HG03571 (cell line): ENCODE data around the gene AGBL1.

Source experiments
- ATAC-seq: cut with Tn5 transposase; IDR thresholded peaks from one replicate; pipeline ENCODE4 v1.9.1; 2021; ENCODE audit not compliant: unreplicated experiment

AGBL1 gene

DNA sequence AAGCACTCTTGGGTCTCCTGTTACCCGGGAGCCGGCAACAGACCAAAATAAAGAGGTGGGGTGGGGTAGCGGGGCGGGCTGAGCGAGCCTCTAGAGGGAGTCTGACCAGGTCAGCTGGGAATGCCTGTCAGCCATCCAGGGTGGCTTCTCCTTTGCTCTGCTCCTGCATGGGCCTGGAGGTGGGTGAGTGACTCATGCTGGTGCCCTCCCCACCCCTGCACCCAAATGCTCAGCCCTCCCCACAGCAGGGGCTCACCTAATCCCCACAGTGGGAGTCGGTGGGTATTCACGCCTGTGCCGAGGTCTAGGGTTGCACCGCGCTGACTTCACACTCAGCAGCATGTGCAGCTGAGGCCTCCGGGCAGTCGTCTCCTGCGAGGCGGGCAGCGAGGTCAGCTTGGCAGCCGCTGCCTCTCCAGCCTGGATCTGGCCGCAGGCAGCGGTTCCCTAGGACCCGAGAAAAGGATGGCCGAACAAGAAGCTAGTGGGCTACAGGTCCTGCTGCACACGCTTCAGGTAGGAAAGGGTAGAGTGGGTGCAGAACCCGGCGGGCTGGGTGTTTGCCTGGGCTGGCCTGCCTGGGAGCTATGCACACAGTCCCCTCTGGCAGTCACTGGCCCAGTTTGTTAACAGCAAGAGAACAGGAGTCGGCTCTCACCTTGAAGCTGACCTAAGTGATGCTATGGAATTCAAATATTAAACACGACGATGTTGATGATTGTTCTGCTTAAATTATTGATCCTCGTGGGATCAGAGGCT, at the start of gene AGBL1:
Gene AGBL1, plus strand, starts transcription at position 364 of the 759 bp plus-strand sequence.
- no peak for ATAC-seq

DNA sequence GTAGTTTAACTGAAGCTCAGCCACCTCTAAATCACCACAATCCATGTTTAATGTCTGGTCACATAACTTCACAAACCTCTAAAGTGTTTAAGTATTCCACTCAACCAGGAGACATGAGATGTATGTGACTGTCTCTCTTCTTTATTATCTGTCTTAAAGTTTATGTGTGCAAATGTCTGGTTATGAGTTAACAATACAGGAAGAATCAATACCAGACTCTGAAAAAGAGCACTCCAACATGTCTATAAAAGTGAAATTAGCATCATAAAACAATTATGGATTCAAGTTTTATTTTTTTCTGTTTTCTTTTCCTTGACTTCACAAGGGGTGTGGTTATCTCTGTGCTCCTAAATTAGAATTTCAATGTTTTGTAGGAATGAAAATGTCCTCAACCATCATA, 44.8 kb upstream of the AGBL1 start:
- no peak for ATAC-seq

DNA sequence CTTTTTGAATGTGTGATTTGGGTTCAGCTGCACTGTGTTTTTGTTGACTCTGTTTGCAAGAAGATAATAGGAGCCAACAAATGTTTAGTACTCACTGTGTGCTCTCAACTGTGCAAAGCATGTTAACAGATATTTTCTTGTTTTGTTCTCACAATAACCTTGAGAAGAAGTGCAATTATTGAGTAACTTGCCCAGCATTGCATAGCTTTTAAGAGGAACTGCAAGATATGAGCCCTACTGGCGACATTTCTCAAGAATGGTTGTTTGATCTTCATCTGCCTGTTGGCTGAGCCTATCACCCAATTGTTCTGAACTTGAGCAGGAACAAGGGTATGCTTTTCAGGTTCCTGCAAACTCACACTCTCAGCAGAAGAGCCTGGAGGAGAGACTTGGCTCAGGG, 43.4 kb upstream of the AGBL1 start:
- ATAC-seq, result no peak

DNA sequence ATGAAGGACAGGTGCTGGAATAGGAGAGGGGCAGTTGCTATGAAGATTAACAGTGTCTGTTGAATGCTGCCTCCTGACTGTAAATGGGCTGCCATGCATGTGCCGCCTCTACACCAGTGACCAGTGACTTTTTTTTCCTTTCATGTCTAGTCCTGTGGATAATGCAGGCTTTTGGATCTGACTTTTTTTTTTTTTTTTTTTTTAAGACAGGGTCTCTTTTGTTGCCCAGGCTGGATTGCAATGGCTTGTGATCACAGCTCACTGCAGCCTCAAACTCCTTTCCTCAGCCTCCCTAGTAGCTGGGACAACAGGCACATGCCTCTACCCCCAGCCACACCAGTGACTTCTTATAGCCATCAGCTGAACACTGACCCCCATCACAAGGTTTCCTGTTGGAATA, 41.2 kb upstream of the AGBL1 start:
- no peak for ATAC-seq

DNA sequence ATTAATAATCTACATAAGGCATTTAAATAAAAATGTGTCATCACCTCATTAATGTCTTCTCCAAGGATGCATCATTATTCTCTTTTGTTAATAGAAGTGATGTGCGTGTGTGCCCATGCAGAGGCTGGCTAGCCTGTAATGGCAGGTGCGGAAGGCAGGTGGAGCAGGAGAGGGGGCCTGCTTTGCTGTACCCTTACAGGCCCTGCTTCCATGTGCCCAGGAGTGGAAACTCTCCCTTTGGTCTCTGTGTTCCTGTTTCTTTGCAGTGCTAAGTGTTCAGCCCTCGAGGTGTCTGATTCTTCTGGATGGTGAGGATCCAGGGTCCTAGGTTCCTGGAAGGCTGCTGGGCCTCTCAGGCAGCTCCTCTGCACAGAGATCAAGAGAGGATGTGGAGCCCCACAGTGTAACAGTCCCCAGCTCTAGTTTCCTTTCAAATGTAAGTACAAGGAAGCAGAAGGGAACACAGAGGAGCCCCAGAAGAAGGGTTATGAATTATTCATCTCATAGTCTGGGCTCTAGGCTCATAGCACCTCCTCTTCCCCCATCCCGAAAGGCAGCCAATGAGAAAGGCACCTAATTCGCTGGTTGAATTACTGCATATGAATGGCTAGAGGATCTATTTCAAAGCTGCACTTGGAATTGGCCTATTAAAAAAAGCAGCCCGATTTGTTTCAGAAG, 39.2 kb upstream of the AGBL1 start:
- no peak for ATAC-seq

DNA sequence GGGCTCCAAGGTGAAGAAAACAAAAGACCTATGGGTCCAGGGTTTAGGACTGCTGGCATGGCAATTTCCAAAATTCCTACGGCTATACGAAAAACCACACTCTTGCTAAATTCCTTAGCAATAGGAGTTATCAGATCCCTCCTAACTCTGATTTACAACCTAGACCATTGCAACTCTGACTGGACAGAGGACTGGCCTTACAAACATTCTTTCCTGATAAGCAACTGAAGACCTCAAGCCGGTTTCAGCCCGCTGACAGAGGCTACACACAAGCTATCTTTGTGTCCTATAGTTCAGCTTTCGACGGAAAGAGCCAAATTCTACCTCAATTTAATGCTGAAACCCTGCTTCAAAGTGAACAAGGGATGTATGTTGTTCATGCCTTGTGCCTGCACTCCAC, 38.3 kb upstream of the AGBL1 start:
- no peak for ATAC-seq

DNA sequence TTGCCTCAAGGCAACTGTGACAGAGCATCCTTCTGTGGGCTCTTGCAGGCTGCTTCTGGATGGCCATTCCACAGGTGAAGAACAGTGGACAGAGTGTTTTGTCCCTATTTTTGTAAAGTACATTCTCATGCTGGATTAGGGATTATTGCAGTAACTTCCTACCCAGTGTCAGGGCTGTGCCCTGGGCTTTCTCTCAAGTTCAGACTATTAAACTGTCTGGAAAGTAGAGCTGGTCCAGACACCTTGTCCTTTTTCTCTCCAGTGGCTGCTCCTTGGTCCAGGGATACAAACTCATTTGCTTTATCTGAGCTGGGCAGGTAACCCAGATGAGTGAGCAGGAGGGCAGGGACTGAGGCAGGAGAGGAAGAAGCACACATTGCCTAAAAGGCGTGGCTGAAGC, 37.4 kb upstream of the AGBL1 start:
- ATAC-seq, result no peak

DNA sequence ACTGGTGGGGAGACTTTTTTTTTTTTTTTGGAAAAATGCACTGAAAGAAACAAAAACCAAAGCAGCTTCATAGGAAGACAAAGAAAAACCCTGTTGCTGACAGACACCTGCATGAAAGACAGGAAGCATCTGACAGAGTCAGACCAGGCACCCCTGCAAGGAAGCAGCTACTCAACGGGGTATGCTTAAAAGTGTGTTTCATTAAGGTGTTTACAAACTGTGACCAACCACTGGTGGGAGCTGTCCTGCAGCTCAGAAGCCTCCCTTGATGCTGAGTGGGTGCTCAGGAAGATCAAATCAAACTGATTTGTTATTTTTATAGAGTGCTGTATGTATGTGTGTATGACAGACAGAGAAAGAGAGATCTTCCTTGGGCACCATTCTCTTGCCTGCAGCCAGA, 34.7 kb upstream of the AGBL1 start:
- ATAC-seq, result no peak

DNA sequence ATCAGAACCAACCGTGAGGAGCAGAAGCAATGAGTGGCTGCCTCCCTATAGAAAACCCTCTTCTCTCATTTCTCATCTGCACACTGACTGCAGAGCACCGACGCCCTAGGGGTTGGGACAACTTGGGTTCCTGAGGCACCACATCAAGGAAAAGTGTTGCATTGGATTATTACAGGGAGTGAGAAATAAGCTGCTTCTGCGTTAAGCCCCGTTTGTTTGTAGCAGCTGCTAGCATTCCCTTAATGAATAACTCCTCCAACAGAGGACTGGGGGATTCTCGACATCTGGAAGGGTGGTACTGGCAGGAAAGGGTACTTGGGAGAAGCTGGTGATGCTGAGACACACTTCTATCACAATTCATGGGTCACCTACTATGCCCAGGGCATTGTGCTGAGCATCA, 25.3 kb upstream of the AGBL1 start:
- no peak for ATAC-seq

DNA sequence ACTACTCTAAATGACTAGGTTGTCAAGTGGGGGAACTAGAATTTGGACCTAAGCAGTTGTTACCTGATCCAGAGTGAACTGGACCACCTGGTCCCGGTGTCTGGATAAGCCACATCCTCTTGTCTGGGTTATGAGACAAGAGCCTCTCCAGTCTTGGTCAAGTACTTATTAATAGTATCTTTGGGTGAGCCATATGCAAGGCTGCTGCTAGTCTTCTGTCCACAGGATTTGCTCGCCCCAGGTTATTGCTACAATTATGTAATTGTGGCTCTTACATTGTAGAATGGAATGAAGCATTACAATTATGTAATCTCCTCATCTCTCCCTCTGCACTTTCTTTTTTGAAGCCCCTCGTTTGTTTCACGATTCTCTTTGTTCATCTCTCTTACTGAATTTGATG, 24.0 kb upstream of the AGBL1 start:
- no peak for ATAC-seq

DNA sequence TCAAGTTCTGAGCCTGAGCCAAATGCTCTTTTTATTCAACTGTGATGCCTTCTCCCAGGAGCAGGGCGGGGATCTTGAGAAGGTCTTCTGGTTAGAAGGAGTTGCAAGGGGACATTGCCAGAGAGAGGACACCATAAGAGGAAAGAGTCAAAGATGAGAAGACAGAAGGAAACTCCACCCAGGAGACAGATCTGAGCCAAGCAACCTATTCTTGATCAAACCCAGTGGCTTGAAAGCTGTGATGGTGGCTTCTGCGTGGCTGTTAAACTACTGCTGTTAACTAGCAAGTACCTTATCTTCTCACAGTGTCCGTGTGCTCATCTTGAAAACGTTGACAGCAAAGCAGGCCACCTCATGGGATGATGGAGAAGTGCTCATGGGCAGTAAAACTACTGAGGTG, 19.8 kb upstream of the AGBL1 start:
- no peak for ATAC-seq

DNA sequence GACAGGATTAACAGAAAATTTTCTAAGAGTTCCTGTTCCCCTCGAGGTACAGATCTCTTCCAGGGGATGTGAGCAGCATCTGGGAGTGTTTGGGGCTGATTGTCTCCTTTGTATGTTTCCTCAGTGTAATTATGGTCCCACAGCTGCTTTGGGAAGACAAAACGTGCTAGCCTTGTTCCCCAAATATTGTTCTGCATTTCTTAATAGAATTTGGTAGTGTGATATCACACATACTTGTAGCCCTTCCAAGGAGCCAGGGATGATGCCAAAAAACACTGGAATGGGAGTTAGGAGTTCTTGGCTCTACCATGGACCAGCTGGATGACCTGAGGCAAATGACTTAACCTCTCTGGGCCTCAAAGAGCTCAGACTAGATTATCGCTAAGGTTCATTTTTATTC, 19.0 kb upstream of the AGBL1 start:
- no peak for ATAC-seq

DNA sequence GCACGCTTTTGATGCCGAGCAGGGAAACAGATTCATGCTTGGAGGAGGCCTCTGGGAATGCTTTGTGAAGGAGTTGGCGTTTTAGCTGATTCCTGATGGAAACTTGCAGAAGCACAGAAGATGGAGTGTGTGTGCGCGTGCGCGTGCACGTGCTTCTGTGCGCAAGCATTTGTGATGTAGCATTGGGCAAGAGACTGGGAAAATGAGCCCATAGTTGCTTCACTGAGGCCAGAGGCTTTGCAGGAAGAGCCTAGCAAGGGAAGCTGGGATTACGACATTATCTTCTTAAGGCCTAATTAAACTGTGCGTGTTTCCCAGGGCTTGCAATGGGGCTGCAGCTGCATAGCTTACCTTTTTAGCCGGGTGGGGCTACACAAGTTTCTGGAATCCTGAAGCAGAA, 18.1 kb upstream of the AGBL1 start:
- ATAC-seq, result no peak

DNA sequence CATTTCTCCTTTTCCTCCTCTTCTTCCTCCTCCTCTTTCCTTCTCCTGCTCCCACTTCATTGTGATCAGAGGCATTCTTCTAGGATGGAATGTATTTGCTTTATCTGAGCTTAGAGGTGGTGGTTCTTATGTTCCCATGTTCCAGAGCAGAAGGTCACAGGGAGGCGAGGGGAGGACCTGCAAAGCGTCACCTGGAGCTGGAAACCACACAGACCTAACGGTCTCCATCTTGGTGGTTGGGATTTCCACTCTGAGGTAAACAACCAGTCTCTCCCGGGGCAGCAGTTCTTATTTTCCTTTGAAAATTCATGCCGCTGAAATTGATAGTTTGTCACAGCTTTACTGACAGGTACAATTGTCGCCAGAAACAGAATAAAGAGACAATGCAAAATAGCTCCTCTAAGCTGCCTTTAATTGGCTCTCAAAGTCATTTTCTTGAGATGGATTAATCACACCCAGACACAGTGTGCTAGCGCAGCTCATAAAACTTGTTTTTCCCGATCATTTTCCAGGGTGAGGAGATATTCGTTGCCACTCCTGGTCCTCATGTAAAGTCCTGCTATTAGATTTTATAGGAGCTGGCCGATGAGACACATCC, 16.9 kb upstream of the AGBL1 start:
- ATAC-seq, result no peak

DNA sequence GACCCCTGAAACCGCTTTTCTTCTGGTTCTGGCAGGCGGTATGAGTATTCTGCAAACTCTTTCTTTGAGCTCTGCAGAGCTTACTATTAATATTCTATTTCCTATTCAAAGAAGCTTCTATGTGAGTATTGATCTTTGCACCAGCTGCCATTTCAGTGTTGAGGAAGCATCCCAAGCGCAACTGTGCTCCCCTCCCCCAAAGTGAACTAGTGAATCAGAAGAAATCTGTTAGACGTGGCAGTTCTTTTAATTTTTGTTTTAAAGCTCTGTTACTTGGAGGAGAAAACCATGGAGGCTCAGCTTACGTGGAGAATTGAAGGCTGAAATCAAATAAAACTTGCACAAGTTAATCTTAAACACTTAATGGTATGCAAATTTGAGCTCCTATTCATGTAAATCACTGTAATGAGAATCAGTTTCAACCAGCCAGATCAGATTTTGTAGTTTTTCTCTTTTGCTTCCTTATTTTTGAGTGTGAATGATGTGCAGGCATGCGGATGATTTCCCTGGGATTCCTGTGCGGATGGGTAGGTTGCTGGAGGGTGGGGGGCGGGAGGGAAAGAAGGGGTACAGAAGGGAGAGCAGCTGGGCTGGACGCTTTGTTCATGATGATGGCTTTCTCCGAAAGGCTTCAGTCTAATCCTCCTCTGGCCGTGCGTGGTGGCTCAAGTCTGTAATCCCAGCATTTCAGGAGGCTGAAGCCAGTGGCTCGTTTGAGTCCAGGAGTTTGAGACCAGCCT, 16.1 kb upstream of the AGBL1 start:
- no peak for ATAC-seq

DNA sequence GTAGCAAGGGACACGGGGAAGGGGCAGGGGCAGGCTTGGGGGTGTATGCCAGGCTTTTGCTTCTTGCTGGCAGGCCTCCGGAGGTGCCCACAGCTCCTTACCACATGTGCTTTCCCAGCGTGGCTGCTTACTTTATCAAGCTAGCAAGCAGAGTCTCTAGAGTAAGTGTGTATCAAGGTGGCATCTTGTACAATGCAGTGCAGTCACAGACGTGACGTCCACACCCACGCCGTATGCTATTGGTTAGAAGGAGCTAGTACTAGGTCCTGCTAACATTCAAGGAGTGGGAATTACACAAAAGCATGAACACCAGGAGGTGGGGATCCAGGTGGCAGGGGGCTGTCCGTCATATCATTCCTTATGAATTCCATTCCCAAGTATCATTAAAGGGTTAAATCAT, 15.3 kb upstream of the AGBL1 start:
- no peak for ATAC-seq

DNA sequence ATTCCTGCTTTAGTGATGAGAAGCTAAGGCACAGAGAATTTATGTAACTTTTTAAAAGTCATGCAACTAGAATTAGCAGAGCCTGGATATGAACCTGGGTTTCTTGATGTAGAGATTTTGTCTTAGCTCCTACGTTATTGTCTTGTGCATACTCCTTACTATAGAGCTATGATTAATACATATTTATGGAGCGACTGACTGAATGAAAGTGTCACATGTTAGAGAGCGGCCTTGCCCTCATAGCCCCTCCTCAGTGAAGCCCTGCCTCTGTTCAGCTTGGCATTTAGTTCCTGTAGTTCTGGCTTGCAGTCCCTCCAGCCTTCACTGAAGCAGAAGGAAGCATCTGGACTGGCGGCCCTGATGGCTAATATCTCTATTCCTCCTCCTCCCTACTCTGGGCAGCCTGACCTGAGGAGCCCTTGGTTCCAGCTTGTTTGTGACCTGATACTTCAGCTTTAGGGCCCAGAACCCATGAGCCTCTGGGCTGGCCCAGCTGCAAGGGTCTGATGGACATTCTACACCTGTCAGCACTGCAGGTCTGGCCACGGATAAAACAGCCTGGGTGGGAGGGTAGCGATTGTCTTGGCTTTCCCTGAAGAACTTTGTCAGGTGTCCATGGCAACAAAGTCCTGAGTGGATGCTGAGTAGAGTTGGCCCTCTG, 13.4 kb upstream of the AGBL1 start:
- ATAC-seq, result no peak

DNA sequence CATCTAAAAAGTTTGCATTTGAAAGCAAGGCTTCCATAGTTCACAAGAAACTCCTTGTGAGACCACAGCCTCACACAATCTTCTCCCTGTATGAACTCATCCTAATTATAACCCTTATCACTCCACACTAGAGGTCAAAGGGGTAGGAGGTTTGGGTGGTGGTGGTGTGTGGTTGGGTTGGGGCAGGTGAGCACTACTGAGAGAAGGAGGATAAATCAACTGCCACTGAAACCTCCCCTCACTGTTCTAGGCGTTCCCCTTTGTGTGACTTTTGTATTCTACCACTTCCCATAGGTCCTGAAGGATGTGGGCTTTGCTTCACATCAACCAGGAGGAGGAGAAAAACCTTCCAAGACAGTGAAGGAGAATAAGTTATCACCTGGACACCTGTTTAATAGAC, 6.4 kb upstream of the AGBL1 start:
- ATAC-seq, result no peak

DNA sequence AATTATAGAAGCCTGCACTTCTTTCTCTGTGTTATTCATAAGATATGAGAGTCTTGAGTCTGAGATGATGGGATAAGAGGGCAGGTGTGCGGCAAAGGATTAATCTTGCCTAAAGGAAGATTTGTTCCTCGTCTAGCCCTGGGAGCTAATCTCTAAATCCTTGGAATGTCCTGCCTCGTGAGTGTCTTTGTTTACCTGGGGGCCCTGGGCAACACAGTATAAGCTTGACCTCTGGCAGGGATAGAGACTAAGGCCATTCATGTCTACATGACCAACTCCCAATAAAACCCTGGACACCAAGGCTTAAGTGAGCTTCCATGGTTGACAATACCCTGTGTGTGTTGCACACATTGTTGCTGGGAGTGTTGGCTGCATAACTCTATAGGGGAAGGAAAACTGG, 3.2 kb upstream of the AGBL1 start:
- no peak for ATAC-seq

DNA sequence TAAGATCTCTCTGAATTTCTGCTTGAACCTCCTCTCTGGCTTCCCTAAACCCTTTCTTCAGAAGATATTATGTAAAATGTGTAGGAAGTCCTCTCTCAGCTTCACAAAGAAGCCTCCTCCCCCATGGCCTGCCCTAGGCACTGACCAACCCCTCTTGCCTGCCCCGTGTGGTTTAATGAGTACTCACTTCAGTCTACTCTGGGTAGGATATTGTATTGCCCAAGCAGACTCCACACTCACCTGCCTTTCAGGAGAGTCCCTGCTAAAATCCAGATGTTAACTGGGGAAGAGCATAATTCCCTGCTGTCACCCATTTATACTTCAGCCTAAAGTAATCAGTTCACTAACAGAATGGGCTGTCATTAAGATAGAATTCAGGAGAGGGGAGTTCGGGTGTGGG, 2.6 kb upstream of the AGBL1 start:
- no peak for ATAC-seq

DNA sequence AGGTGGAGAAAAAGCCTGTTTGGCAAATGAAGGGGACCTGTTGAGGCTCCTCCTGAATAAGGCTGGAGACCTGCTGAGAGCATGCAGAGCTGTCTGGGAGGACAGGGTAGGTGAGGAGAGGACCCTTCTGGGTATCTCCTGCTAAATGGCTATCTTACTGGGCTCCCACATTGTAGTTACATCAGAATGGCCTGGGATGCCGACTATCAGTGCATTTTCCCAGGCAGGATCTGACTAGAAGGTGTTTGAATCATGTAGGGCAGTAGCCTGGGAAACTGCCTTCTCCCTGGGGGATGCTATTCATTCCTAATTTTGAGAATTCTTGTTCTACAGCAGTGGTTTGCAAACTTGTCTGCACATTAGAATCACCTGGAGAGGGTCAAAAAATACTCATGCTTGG, 631 bp downstream of the AGBL1 start:
- ATAC-seq, result no peak
